ENCODE measurements around the gene SLC25A5.
"Not testable (repeated sequence)": the region's sequence is repeated elsewhere in the genome, so short reads cannot be mapped to it uniquely, and the experiment has no call there.

SLC25A5 gene

GRCh38 chrX:119467842-119468550, at the start of gene SLC25A5:
Gene SLC25A5, plus strand, starts transcription at chrX:119468444. Its CDS starts 72 bp downstream, at chrX:119468516.
- peak; percentile 85 for DNase-seq

- no peak for DNase-seq
Measured at GRCh38 chrX:119419146-119419545, 49.1 kb upstream of the SLC25A5 start.

- no peak for DNase-seq
Measured at GRCh38 chrX:119419898-119420297, 48.3 kb upstream of the SLC25A5 start.

- DNase-seq, result no peak
Measured at GRCh38 chrX:119421016-119421705, 47.1 kb upstream of the SLC25A5 start.

GRCh38 chrX:119423631-119424030, 44.6 kb upstream of the SLC25A5 start:
- no peak for DNase-seq

- peak; percentile 16 for DNase-seq
Measured at GRCh38 chrX:119424999-119425398, 43.2 kb upstream of the SLC25A5 start.

- DNase-seq, result peak; percentile 17
Measured at GRCh38 chrX:119427024-119427794, 41.0 kb upstream of the SLC25A5 start.

GRCh38 chrX:119427795-119428185, 40.5 kb upstream of the SLC25A5 start:
- DNase-seq, result no peak

GRCh38 chrX:119429471-119429870, 38.8 kb upstream of the SLC25A5 start:
- no peak for DNase-seq

GRCh38 chrX:119441295-119441694, 26.9 kb upstream of the SLC25A5 start:
- DNase-seq, result not testable (repeated sequence)

GRCh38 chrX:119442286-119442685, 26.0 kb upstream of the SLC25A5 start:
- DNase-seq, result no peak

GRCh38 chrX:119453202-119453601, 15.0 kb upstream of the SLC25A5 start:
- DNase-seq, result no peak

- no peak for DNase-seq
Measured at GRCh38 chrX:119455264-119455663, 13.0 kb upstream of the SLC25A5 start.

- DNase-seq, result no peak
Measured at GRCh38 chrX:119459181-119459580, 9.1 kb upstream of the SLC25A5 start.

- no peak for DNase-seq
Measured at GRCh38 chrX:119465555-119465954, 2.7 kb upstream of the SLC25A5 start.

GRCh38 chrX:119466970-119467369, 1.3 kb upstream of the SLC25A5 start:
- DNase-seq, result no peak

GRCh38 chrX:119467433-119467832, 811 bp upstream of the SLC25A5 start:
- DNase-seq, result no peak

- DNase-seq, result peak; percentile 82
Measured at GRCh38 chrX:119468551-119469312, 488 bp downstream of the SLC25A5 start.

GRCh38 chrX:119469313-119469635, 1.0 kb downstream of the SLC25A5 start:
- no peak for DNase-seq

GRCh38 chrX:119474615-119475388, 6.6 kb downstream of the SLC25A5 start:
- no peak for DNase-seq

GRCh38 chrX:119475389-119476101, 7.3 kb downstream of the SLC25A5 start:
- no peak for DNase-seq

- DNase-seq, result no peak
Measured at GRCh38 chrX:119477812-119478232, 9.6 kb downstream of the SLC25A5 start.
